ENCODE data around the gene GABRR3.

Gene GABRR3

GRCh38 chr3:97954228-97954827, 80.8 kb downstream of the GABRR3 start:
- no peak for DNase-seq (ENCODE audit: low read depth)

- DNase-seq (ENCODE audit: low read depth) = no peak
Observed at GRCh38 chr3:97952872-97953271, 82.2 kb downstream of the GABRR3 start.

GRCh38 chr3:97952280-97952679, 82.8 kb downstream of the GABRR3 start:
- DNase-seq (ENCODE audit: low read depth) = no peak

- DNase-seq (ENCODE audit: low read depth) = no peak
Observed at GRCh38 chr3:97950360-97950759, 84.8 kb downstream of the GABRR3 start.

GRCh38 chr3:97949743-97950142, 85.4 kb downstream of the GABRR3 start:
- no peak for DNase-seq (ENCODE audit: low read depth)

- DNase-seq (ENCODE audit: low read depth) = no peak
Observed at GRCh38 chr3:97949110-97949485, 86.0 kb downstream of the GABRR3 start.

GRCh38 chr3:97948351-97949109, 86.6 kb downstream of the GABRR3 start:
- DNase-seq (ENCODE audit: low read depth) = no peak

GRCh38 chr3:97942801-97943546, 92.1 kb downstream of the GABRR3 start:
- no peak for DNase-seq (ENCODE audit: low read depth)

GRCh38 chr3:97940034-97940433, 95.1 kb downstream of the GABRR3 start:
- DNase-seq (ENCODE audit: low read depth) = no peak

- DNase-seq (ENCODE audit: low read depth) = no peak
Observed at GRCh38 chr3:97939401-97939800, 95.7 kb downstream of the GABRR3 start.

- DNase-seq (ENCODE audit: low read depth) = no peak
Observed at GRCh38 chr3:97938444-97938843, 96.7 kb downstream of the GABRR3 start.

- no peak for DNase-seq (ENCODE audit: low read depth)
Observed at GRCh38 chr3:97937205-97937604, 97.9 kb downstream of the GABRR3 start.

GRCh38 chr3:97935842-97936241, 99.3 kb downstream of the GABRR3 start:
- no peak for DNase-seq (ENCODE audit: low read depth)

Data from activated T-cell treated with anti-CD3 and anti-CD28 coated beads for 1 hour (primary cell).